Esophagus muscularis mucosa (tissue), 4 donors: ENCODE measurements around the gene PTH. TPM values are rescaled to one million over a fixed set of nuclear protein-coding genes. Genes with fewer than 3 reads are reported as not detected.

Source experiments
- DNase-seq: peaks from one replicate; pipeline ENCODE4 v3.0.0-alpha.2; 2017; ENCODE audit errors: extremely low spot score
- H3K27ac ChIP-seq, 4 donors: fragments of 200-600 bp; sonication (generic); replicated peaks in 1 of 4; 1 replicate in 3 of 4; 2 replicates in 1 of 4; pipeline ENCODE4 v1.5.1; 2016 to 2019; ENCODE audit warnings: mild to moderate bottlenecking in 1 of 4
- H3K27me3 ChIP-seq, 4 donors: fragments of 200-600 bp; sonication (generic); one replicate each; pipeline versions ENCODE4 v1.5.1 to v1.6.0; 2016 to 2019
- H3K36me3 ChIP-seq, 4 donors: fragments of 200-600 bp; sonication (generic); one replicate each; pipeline ENCODE4 v1.5.1; 2016 to 2019
- H3K4me1 ChIP-seq, 4 donors: fragments of 200-600 bp; sonication (generic); one replicate each; pipeline ENCODE4 v1.5.1; 2016 to 2019
- H3K4me3 ChIP-seq, 4 donors: fragments of 200-600 bp; sonication (generic); 1 replicate in 2 of 4; 2 replicates in 2 of 4; pipeline ENCODE4 v1.5.1; 2016 to 2019; ENCODE audit warnings: mild to moderate bottlenecking in 4 of 4, moderate library complexity in 1 of 4
- H3K9me3 ChIP-seq, 4 donors: fragments of 200-600 bp; sonication (generic); 1 replicate in 3 of 4; 2 replicates in 1 of 4; pipeline ENCODE4 v1.5.1; 2016 to 2019
- CTCF ChIP-seq, 3 experiments: fragments of 200-600 bp in 2 of 3; fragments of 450-650 bp in 1 of 3; sonication (generic) in 2 of 3; IDR thresholded peaks; one replicate each; pipeline ENCODE4 v1.5.1; 2017 to 2019; ENCODE audit warnings: antibody characterized with exemption in 3 of 3, mild to moderate bottlenecking in 2 of 3, moderate library complexity in 1 of 3
- EP300 ChIP-seq: sonication (generic); formaldehyde crosslinking; IDR thresholded peaks from one replicate; pipeline ENCODE4 v1.6.1; 2017; ENCODE audit warnings: antibody characterized with exemption
- POLR2A ChIP-seq: fragments of 450-650 bp; IDR thresholded peaks from one replicate; pipeline ENCODE4 v1.6.1; 2017; ENCODE audit warnings: antibody characterized with exemption, moderate library complexity, mild to moderate bottlenecking, low read depth
- POLR2AphosphoS5 ChIP-seq, 2 donors: sonication (generic); formaldehyde crosslinking; IDR thresholded peaks; one replicate each; pipeline ENCODE4 v1.6.1; 2017; ENCODE audit warnings: antibody characterized with exemption in 2 of 2
- WGBS: methylation state at CpG from one replicate; pipeline ENCODE4 v1.1.5; 2018; 5-methylcytosine and 5-hydroxymethylcytosine counted together
- intact Hi-C: fragments of 100-400 bp; cut with DNase I; formaldehyde crosslinking; loops from one replicate; pipeline ENCODE4 v1.15.1; 2023
- total RNA-seq, 4 donors: library from RNA; depleted of rRNA; stranded (reverse); fragments of >200 nt; gene quantifications; one replicate each; pipeline versions ENCODE4 v1.1.0 to v1.2.1, GENCODE V29; 2016

PTH gene
- total RNA-seq, 4 donors from 2014 or later: not detected

- Histone ChIP-seq H3K27me3 (no peaks in the 10 kb centered on the region), H3K27ac (no peak overlapping the region), H3K4me3 (no peak overlapping the region), H3K36me3 (no peaks in the 10 kb centered on the region), H3K9me3 (peaks cover 0 to 4% (median 0%) of the 10 kb centered on the region in 4 donors), H3K4me1 (no peaks in the 10 kb centered on the region)
- no peak for DNase-seq
- WGBS: 95% methylated on average over 9 of the region's 9 CpGs
- intact Hi-C loops: no loop called here
- no peak for TF ChIP-seq POLR2AphosphoS5 (IDR thresholded peaks at IDR 0.05)
- no peak for TF ChIP-seq CTCF (IDR thresholded peaks at IDR 0.05)
- TF ChIP-seq POLR2A: no peak
- TF ChIP-seq EP300: no peak
These were observed 15.6 kb downstream of the PTH start for GRCh38 chr11:13480198-13480597.

- TF ChIP-seq EP300 (no peak), POLR2A (no peak), POLR2AphosphoS5 (IDR thresholded peaks at IDR 0.05) (no peak), CTCF (IDR thresholded peaks at IDR 0.05) (no peak)
- WGBS: 96% methylated on average over 3 of the region's 3 CpGs
- intact Hi-C loops: no loop called here
- Histone ChIP-seq H3K4me3 (no peak overlapping the region), H3K27ac (no peak overlapping the region), H3K4me1 (no peaks in the 10 kb centered on the region), H3K9me3 (peaks cover 0 to 4% (median 0%) of the 10 kb centered on the region in 4 donors), H3K27me3 (no peaks in the 10 kb centered on the region), H3K36me3 (no peaks in the 10 kb centered on the region)
- no peak for DNase-seq
These were observed 16.1 kb downstream of the PTH start for GRCh38 chr11:13479688-13480087.

GRCh38 chr11:13475091-13475490 lies 20.7 kb downstream of the PTH start:
- intact Hi-C loops: no loop called here
- no peaks in the 10 kb centered on the region for H3K4me1 ChIP-seq
- no peaks in the 10 kb centered on the region for H3K36me3 ChIP-seq
- no peak overlapping the region for H3K27ac ChIP-seq
- H3K27me3 ChIP-seq: no peaks in the 10 kb centered on the region
- 81% methylated on average over 3 of the region's 3 CpGs for WGBS
- no peak for TF ChIP-seq POLR2A
- no peak overlapping the region for H3K4me3 ChIP-seq
- peaks cover 0 to under 1% (median 0%) of the 10 kb centered on the region in 4 donors for H3K9me3 ChIP-seq
- no peak for DNase-seq

GRCh38 chr11:13473013-13473722 lies 22.6 kb downstream of the PTH start:
- H3K4me1 ChIP-seq: no peaks in the 10 kb centered on the region
- H3K27me3 ChIP-seq: peaks cover 0 to 6% (median 0%) of the 10 kb centered on the region in 4 donors
- no peak overlapping the region for H3K27ac ChIP-seq
- 77% methylated on average over 3 of the region's 3 CpGs for WGBS
- H3K4me3 ChIP-seq: no peak overlapping the region
- no peaks in the 10 kb centered on the region for H3K36me3 ChIP-seq
- intact Hi-C loops: no loop called here
- DNase-seq: no peak
- no peaks in the 10 kb centered on the region for H3K9me3 ChIP-seq
- no peak for TF ChIP-seq EP300
- no peak for TF ChIP-seq CTCF (IDR thresholded peaks at IDR 0.05)

GRCh38 chr11:13468750-13469149 lies 27.0 kb downstream of the PTH start:
- H3K27ac ChIP-seq: no peak overlapping the region
- H3K4me3 ChIP-seq: no peak overlapping the region
- WGBS: 53% methylated on average over 5 of the region's 5 CpGs
- peaks cover 3 to 9% (median 7%) of the 10 kb centered on the region in 4 donors for H3K4me1 ChIP-seq
- intact Hi-C loops: loop anchor here (5.0 kb wide), 1 partner anchor 261 kb away; no protein-coding TSS in a partner anchor
- H3K27me3 ChIP-seq: peaks cover 0 to 6% (median 0%) of the 10 kb centered on the region in 4 donors
- H3K36me3 ChIP-seq: no peaks in the 10 kb centered on the region
- DNase-seq: no peak
- no peaks in the 10 kb centered on the region for H3K9me3 ChIP-seq
- no peak for TF ChIP-seq CTCF (IDR thresholded peaks at IDR 0.05)
- TF ChIP-seq EP300: no peak
- no peak for TF ChIP-seq POLR2A
- TF ChIP-seq POLR2AphosphoS5 (IDR thresholded peaks at IDR 0.05): no peak
